ENCODE results near the gene WDR48. TPM values are rescaled to one million over a fixed set of nuclear protein-coding genes. Genes with fewer than 3 reads are reported as not detected.
A peak's percentile ranks its signal among the peaks of the same experiment; 100 is the strongest.

The WDR48 gene
- total RNA-seq, 1 donor from 2014 or later = 48.9 TPM

GRCh38 chr3:39115870-39116269 lies 64.1 kb downstream of the WDR48 start:
- no peaks in the 10 kb centered on the region for H3K27me3 Mint-ChIP-seq
- ChIA-PET POLR2A (interaction anchor here (1.3 kb wide), 1 partner anchor 11 kb away, joined by 4 read pairs; no protein-coding TSS in a partner anchor), CTCF (interaction anchor here (0.9 to 1.3 kb wide), 2 partner anchors 10 to 74 kb away, joined by 3 read pairs; no protein-coding TSS in a partner anchor)
- ATAC-seq (ENCODE audit: low read depth) (no peak), DNase-seq (no peak)
- H3K27ac Mint-ChIP-seq = no peak overlapping the region
- H3K4me1 Mint-ChIP-seq = peaks cover 20% of the 10 kb centered on the region
- H3K4me3 Mint-ChIP-seq = no peak overlapping the region
- H3K9me3 Mint-ChIP-seq = no peaks in the 10 kb centered on the region
- TF ChIP-seq CTCF (IDR thresholded peaks at IDR 0.05) = no peak
- intact Hi-C loops (cut with micrococcal nuclease) = no loop called here
- H3K36me3 Mint-ChIP-seq (ENCODE audit: low read depth) = peaks cover 57% of the 10 kb centered on the region

GRCh38 chr3:39118079-39118478 lies 66.3 kb downstream of the WDR48 start:
- intact Hi-C loops (cut with micrococcal nuclease) = no loop called here
- H3K27ac Mint-ChIP-seq = no peak overlapping the region
- no peak overlapping the region for H3K4me3 Mint-ChIP-seq
- CTCF ChIA-PET = interaction anchor here (1.8 kb wide), 1 partner anchor 170 kb away, joined by 6 read pairs; no protein-coding TSS in a partner anchor
- H3K36me3 Mint-ChIP-seq (ENCODE audit: low read depth) = peaks cover 38% of the 10 kb centered on the region
- no peak for TF ChIP-seq CTCF (IDR thresholded peaks at IDR 0.05)
- no peak for ATAC-seq (ENCODE audit: low read depth)
- H3K4me1 Mint-ChIP-seq = peaks cover 42% of the 10 kb centered on the region
- DNase-seq = no peak
- no peaks in the 10 kb centered on the region for H3K9me3 Mint-ChIP-seq
- POLR2A ChIA-PET = interaction anchor here (0.5 to 1.0 kb wide), 4 partner anchors 9 to 137 kb away, joined by 3 read pairs; no protein-coding TSS in a partner anchor
- H3K27me3 Mint-ChIP-seq = no peaks in the 10 kb centered on the region

- POLR2A ChIA-PET = no interaction called here
- peaks cover 53% of the 10 kb centered on the region for H3K4me1 Mint-ChIP-seq
Measured at GRCh38 chr3:39118931-39119660, 67.3 kb downstream of the WDR48 start.

GRCh38 chr3:39121621-39122020 lies 69.8 kb downstream of the WDR48 start:
- H3K27me3 Mint-ChIP-seq = no peaks in the 10 kb centered on the region
- TF ChIP-seq CTCF (IDR thresholded peaks at IDR 0.05) = no peak
- peak overlapping the region; percentile 20 for H3K27ac Mint-ChIP-seq
- peak; percentile 63 for ATAC-seq (ENCODE audit: low read depth)
- H3K9me3 Mint-ChIP-seq = no peaks in the 10 kb centered on the region
- peak overlapping the region; percentile 21 for H3K4me3 Mint-ChIP-seq
- ChIA-PET CTCF (no interaction called here), POLR2A (interaction anchor here (0.6 kb wide), 1 partner anchor 13 kb away, joined by 3 read pairs; no protein-coding TSS in a partner anchor)
- no peak for DNase-seq
- peaks cover 30% of the 10 kb centered on the region for H3K36me3 Mint-ChIP-seq (ENCODE audit: low read depth)
- H3K4me1 Mint-ChIP-seq = peaks cover 66% of the 10 kb centered on the region
- intact Hi-C loops (cut with micrococcal nuclease) = loop anchor here (1.0 kb wide), 1 partner anchor 13 kb away; no protein-coding TSS in a partner anchor

More at GRCh38 chr3:39118931-39119660, 67.3 kb downstream of the WDR48 start:
- Mint-ChIP-seq H3K4me3 (no peak overlapping the region), H3K9me3 (no peaks in the 10 kb centered on the region), H3K27me3 (no peaks in the 10 kb centered on the region), H3K27ac (no peak overlapping the region), H3K36me3 (ENCODE audit: low read depth) (peaks cover 37% of the 10 kb centered on the region)
- DNase-seq = no peak
- intact Hi-C loops (cut with micrococcal nuclease) = no loop called here
- ATAC-seq (ENCODE audit: low read depth) = no peak
- CTCF ChIA-PET = interaction anchor here (1.8 kb wide), 1 partner anchor 169 kb away, joined by 6 read pairs; no protein-coding TSS in a partner anchor
- TF ChIP-seq CTCF (IDR thresholded peaks at IDR 0.05) = no peak

GRCh38 chr3:39122813-39123212 lies 71.0 kb downstream of the WDR48 start:
- ChIA-PET CTCF (no interaction called here), POLR2A (interaction anchor here (1.0 kb wide), 1 partner anchor 31 kb away, joined by 4 read pairs; no protein-coding TSS in a partner anchor)
- Mint-ChIP-seq H3K36me3 (ENCODE audit: low read depth) (peaks cover 21% of the 10 kb centered on the region), H3K27me3 (no peaks in the 10 kb centered on the region), H3K4me1 (peaks cover 74% of the 10 kb centered on the region), H3K27ac (peak overlapping the region; percentile 77), H3K4me3 (peak overlapping the region; percentile 45), H3K9me3 (no peaks in the 10 kb centered on the region)
- intact Hi-C loops (cut with micrococcal nuclease) = no loop called here
- no peak for TF ChIP-seq CTCF (IDR thresholded peaks at IDR 0.05)
- DNase-seq (no peak), ATAC-seq (ENCODE audit: low read depth) (peak; percentile 71)
